CD4-positive, alpha-beta T cell treated with Interleukin-10 for 1 hour (primary cell): ENCODE results near the gene SLC25A36.
A peak's percentile ranks its signal among the peaks of the same experiment; 100 is the strongest.

Experiments
- DNase-seq: peaks from one replicate; pipeline ENCODE4 v3.0.0-alpha.2; 2020

Gene SLC25A36

DNA sequence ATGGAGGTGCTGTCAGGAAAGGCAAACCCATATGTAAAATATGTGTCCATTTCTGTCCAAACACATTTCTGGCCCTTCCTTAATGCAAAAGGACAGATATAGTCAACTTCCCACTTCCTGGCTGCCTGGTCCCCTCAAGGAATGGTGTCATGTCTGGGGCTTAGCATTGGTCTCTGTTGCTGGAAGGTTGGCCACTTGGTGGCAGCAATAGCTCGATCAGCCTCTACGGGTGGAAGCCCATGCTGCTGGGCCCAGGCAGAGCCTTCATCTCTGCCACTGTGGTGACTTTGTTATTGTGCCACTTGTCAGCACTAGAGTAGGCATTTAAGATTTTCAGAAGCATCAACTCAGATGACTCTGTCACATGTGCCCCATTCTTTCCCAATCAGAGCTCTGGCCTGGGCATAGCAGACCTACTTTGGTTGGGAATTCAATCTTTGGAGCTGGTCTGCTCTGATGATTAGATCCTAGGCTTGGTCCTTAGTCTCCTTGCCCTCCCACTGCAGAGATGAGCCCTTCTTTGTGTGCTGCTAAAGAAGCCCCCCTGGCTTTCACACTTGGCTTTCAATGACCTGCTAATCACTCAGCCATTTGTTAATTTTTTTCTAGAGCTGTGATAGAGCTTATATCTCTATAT, 58.5 kb downstream of the SLC25A36 start:
- DNase-seq, result peak; percentile 48

DNA sequence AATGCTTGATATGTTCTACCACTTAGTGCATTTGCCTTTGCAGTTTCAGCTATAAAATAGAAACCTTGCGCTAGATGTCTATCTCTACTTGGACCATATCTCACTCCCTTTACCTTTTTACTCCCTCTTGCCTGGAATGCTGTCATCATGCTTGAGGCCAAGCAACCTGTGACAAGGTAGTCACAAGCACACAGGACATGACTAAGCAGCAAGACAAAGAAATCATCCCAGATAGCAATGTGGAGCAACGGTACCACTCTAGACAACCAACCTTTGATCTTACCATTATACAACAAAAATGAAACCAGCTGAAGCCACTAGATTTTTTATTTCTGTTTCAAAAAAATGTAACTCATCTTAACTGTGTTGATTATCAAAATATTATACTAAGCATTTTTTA, 59.0 kb downstream of the SLC25A36 start:
- DNase-seq, result no peak

DNA sequence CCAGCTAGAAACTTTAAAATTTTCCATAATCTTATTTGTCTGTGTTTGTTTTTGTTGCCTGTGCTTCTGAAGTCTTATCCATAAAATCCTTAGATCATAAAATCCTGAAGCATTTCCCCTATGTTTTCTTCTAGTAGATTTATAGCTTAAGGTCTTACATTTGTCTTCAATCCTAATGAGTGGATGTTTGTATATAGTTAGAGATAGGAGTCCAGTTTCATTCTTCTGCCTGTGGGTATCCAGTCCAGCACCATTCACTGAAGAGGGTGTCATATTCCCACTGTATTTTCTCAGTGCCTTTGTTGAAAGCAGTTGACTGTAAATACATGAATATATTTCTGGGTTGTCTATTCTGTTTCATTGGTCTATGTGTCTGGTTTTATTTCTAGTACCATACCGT, 64.7 kb downstream of the SLC25A36 start:
- no peak for DNase-seq

DNA sequence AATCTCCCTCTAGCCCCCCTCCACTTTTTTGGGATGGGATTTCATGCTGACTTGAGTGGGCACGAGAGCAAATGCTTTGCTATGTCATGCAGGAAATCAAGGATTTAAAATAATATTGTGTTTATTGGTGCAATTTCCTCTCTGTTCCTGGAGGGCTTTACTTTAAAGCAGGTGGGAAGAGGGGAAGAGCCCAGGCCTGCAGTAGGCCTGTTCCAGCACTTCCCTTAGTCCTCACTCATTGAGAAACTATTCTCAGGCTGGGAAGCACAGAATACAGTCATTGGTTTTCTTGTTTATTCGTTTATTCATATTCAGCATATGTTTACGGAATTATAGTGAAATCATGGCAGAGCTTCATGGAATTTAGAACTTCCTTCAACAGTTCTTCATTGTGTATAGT, 67.9 kb downstream of the SLC25A36 start:
- no peak for DNase-seq

GRCh38 chr3:141011232-141011996, 69.8 kb downstream of the SLC25A36 start:
- DNase-seq, result peak; percentile 68

DNA sequence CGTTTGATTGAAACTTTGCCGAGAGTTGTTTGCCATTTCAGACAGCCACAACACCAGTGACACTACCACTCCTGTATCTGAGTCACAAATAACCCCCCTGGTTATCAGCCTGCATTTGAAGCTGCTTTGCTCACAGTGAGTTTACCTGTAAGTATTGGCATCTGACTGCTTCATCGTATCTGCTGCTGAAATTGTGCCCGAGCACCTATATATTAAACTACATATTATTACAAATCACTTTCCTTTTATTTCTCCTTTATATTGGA, 70.3 kb downstream of the SLC25A36 start:
- DNase-seq, result peak; percentile 3

DNA sequence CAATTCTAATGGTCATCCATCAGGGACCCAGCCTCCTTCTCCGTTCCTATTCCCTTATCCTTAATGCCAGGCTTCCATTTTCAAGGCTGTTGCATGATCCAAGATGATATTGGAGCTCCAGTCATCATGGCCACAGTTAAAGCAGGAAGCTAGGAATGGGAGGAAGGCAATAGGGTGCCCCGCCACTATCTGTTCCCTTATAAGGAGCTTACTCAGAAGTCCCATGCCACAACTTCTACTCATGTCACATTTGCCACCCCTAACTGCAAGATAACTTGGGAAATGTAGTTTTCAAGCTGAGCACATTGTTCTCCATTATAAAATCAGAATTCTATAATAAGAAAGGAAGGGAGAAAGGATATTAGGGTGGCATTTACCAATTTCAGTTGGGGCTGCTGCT, 70.9 kb downstream of the SLC25A36 start:
- DNase-seq, result no peak

DNA sequence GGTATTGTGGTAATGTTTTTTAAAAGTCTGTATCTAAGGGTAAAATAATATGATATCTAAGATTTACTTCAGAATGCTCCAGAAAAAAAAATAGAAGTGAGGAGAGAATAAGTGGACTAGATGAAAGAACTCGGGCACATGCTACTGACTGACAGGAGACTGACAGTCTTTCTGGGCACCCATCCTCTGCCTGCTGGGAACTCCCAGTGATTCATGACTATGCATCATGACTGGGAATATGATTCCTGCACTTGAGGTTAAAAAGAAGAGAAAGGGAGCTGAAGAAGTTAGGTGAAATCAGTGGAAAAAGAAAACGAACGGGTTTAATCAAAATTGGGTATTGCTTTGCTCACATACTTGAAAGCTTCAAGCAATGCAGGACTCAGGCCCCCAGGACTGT, 73.8 kb downstream of the SLC25A36 start:
- DNase-seq, result no peak

- peak; percentile 27 for DNase-seq
Observed at GRCh38 chr3:141017366-141018322, 76.0 kb downstream of the SLC25A36 start.

DNA sequence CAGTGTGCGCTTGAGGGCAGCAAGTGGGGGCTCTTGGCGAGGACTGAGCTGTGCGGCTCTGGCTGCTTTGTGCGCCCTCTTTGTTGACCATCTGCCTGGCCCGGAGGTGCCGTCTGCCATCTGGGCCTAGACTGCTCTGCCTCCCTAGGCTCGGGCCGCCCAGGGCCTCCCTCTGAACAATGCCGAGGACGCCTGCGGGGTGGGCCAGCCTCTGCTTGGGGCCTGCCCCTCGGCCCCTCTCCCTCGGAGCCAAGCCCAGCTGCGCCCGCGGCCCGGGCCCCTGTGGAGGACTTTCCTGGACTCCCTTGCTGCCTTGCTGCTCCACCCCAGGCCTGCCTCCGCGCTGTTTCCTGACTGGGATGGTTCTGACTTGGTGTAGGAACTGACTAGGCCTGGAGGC, 77.6 kb downstream of the SLC25A36 start:
- DNase-seq, result no peak

DNA sequence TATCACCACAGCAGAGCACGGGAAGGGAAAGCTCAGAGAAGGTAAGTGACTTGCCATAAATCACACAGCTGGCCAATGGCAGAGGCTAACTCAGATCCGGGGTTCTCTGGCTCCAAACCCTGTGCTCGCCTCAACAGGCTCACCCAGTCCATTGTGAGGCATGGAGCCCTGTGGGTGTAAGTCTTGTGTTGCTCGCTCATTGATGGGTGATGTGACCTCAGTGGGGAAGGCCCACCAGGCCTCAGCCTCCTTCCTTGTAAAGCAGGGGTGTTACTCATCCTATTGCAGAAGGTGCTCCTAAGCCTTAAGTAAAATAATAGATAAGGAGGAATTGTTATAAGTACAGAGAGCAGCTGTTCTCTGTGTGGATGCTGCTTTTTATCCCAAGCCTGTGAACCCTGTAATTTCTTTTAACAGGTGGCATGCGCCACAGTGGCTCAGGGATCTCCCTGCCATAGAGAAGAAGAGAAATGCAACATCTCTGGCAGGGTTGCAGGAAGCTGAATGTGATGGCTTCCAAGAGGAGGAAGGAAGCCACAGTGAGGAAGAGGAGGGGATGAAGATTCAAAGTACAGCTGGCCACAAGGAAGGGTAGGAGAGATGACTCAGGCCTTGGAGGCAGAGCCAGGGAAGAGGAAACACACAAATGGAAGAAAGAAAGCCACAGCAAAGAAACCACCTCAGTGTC, 78.7 kb downstream of the SLC25A36 start:
- DNase-seq, result no peak

DNA sequence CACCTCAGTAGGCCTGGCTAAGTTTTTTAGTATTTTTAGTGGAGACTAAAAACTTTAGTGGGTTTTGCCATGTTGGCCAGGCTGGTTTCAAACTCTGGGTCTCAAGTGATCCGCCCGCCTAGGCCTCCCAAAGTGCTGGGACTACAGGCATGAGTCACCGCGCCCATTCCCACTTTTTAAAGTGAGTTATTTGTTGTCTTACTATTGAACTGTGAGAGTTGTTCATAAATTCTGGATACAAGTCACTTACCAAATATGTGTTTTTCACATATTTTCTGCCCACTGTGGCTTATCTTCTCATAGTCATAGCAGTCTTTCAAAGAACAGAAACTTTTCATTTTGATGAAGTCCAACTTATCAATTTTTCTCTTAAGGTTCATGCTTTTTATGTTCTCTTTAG, 79.6 kb downstream of the SLC25A36 start:
- no peak for DNase-seq
